ENCODE data around the gene RUVBL1. TPM values are rescaled to one million over a fixed set of nuclear protein-coding genes. Genes with fewer than 3 reads are reported as not detected.
A peak's percentile ranks its signal among the peaks of the same experiment; 100 is the strongest.

The RUVBL1 gene
- total RNA-seq, 1 experiment from 2014 or later, result 94.9 TPM

GRCh38 chr3:128068156-128068620, 55.4 kb downstream of the RUVBL1 start:
- intact Hi-C loops (cut with micrococcal nuclease), result no loop called here
- no TSS peak for BruUV-seq (replicated peaks)
- no peak for TF ChIP-seq EZH2 (IDR thresholded peaks at IDR 0.05; ENCODE audit: low read length, unreplicated experiment)
- peak; percentile 57 for TF ChIP-seq CTCF (conservative IDR thresholded peaks at IDR 0.05; ENCODE audit: low read depth, low read length)
- Histone ChIP-seq H3K79me2 (ENCODE audit: low read length) (no peaks in the 10 kb centered on the region), H3K4me3 (ENCODE audit: low read length) (no peak overlapping the region), H3K9me2 (replicated peaks; ENCODE audit: low read length) (no peaks in the 10 kb centered on the region), H2AFZ (ENCODE audit: low read length) (no peak overlapping the region), H3K4me1 (ENCODE audit: insufficient read depth, low read length) (peaks cover 1% of the 10 kb centered on the region; the same call in 1 of the 2 replicates), H3K9ac (ENCODE audit: low read length) (no peak overlapping the region), H3K4me2 (ENCODE audit: low read length) (no peak overlapping the region), H3K9me3 (ENCODE audit: low read length) (no peaks in the 10 kb centered on the region), H3K27ac (ENCODE audit: low read length) (no peak overlapping the region), H3K27me3 (ENCODE audit: low read length) (no peaks in the 10 kb centered on the region), H3K36me3 (ENCODE audit: low read depth, low read length) (peaks cover 74% of the 10 kb centered on the region), H3F3A (ENCODE audit: low read length, unreplicated experiment) (peaks cover under 1% of the 10 kb centered on the region), H4K20me1 (ENCODE audit: low read length) (peaks cover 12% of the 10 kb centered on the region; the same call in 1 of the 2 replicates)
- ATAC-seq, result peak; percentile 43; the same call in 1 of the 2 replicates
- ChIA-PET CTCF (no interaction called here), POLR2A (ENCODE audit: unreplicated experiment) (no interaction called here)
- peak; percentile 55 for DNase-seq

GRCh38 chr3:128067489-128067888, 56.1 kb downstream of the RUVBL1 start:
- ATAC-seq, result no peak
- POLR2A ChIA-PET (ENCODE audit: unreplicated experiment), result no interaction called here
- H3K4me1 ChIP-seq (ENCODE audit: insufficient read depth, low read length), result no peaks in the 10 kb centered on the region

More at GRCh38 chr3:128067489-128067888, 56.1 kb downstream of the RUVBL1 start:
- H2AFZ ChIP-seq (ENCODE audit: low read length), result no peak overlapping the region
- no peak overlapping the region for H3K4me2 ChIP-seq (ENCODE audit: low read length)
- CTCF ChIA-PET, result interaction anchor here (0.6 kb wide), 1 partner anchor 45 kb away, joined by 3 read pairs; no protein-coding TSS in a partner anchor
- H3K9ac ChIP-seq (ENCODE audit: low read length), result no peak overlapping the region
- H3K27me3 ChIP-seq (ENCODE audit: low read length), result no peaks in the 10 kb centered on the region
- no TSS peak for BruUV-seq (replicated peaks)
- H3K9me3 ChIP-seq (ENCODE audit: low read length), result no peaks in the 10 kb centered on the region
- no peaks in the 10 kb centered on the region for H3K9me2 ChIP-seq (replicated peaks; ENCODE audit: low read length)
- DNase-seq, result no peak
- TF ChIP-seq EZH2phosphoT487 (IDR thresholded peaks at IDR 0.05; ENCODE audit: borderline replicate concordance, low read length), result no peak
- TF ChIP-seq EZH2 (IDR thresholded peaks at IDR 0.05; ENCODE audit: low read length, unreplicated experiment), result no peak
- TF ChIP-seq CTCF (conservative IDR thresholded peaks at IDR 0.05; ENCODE audit: low read depth, low read length), result no peak
- no peaks in the 10 kb centered on the region for H3F3A ChIP-seq (ENCODE audit: low read length, unreplicated experiment)
- no peaks in the 10 kb centered on the region for H3K79me2 ChIP-seq (ENCODE audit: low read length)
- intact Hi-C loops (cut with micrococcal nuclease), result no loop called here
- H4K20me1 ChIP-seq (ENCODE audit: low read length), result peaks cover 11% of the 10 kb centered on the region; the same call in 1 of the 2 replicates
- H3K27ac ChIP-seq (ENCODE audit: low read length), result no peak overlapping the region
- H3K4me3 ChIP-seq (ENCODE audit: low read length), result no peak overlapping the region
- H3K36me3 ChIP-seq (ENCODE audit: low read depth, low read length), result peaks cover 79% of the 10 kb centered on the region

Data from PC-3 (cell line).